Measurements from ENCODE around the gene BACH2.

The BACH2 gene

GRCh38 chr6:90251295-90251992 lies 45.2 kb downstream of the BACH2 start:
- DNase-seq (ENCODE audit: insufficient read length) (no peak), FAIRE-seq (no peak)
- no peak for TF ChIP-seq TAF1 (IDR thresholded peaks at IDR 0.05; ENCODE audit: borderline replicate concordance, low read depth, low read length)
- no peak for TF ChIP-seq POLR2A (IDR thresholded peaks at IDR 0.05; ENCODE audit: low read depth, low read length)
- TF ChIP-seq POLR2AphosphoS5 (IDR thresholded peaks at IDR 0.05; ENCODE audit: low read depth, low read length) = no peak

- TF ChIP-seq POLR2A (IDR thresholded peaks at IDR 0.05; ENCODE audit: low read depth, low read length) (no peak), TAF1 (IDR thresholded peaks at IDR 0.05; ENCODE audit: borderline replicate concordance, low read depth, low read length) (no peak), POLR2AphosphoS5 (IDR thresholded peaks at IDR 0.05; ENCODE audit: low read depth, low read length) (no peak)
- DNase-seq (ENCODE audit: insufficient read length) (no peak), FAIRE-seq (no peak)
These were observed 46.2 kb downstream of the BACH2 start for GRCh38 chr6:90250405-90250804.

GRCh38 chr6:90249458-90249857 lies 47.2 kb downstream of the BACH2 start:
- no peak for DNase-seq (ENCODE audit: insufficient read length)
- TF ChIP-seq TAF1 (IDR thresholded peaks at IDR 0.05; ENCODE audit: borderline replicate concordance, low read depth, low read length) (no peak), POLR2A (IDR thresholded peaks at IDR 0.05; ENCODE audit: low read depth, low read length) (no peak), POLR2AphosphoS5 (IDR thresholded peaks at IDR 0.05; ENCODE audit: low read depth, low read length) (no peak)
- FAIRE-seq = no peak

- TF ChIP-seq POLR2A (IDR thresholded peaks at IDR 0.05; ENCODE audit: low read depth, low read length) (no peak), POLR2AphosphoS5 (IDR thresholded peaks at IDR 0.05; ENCODE audit: low read depth, low read length) (no peak), TAF1 (IDR thresholded peaks at IDR 0.05; ENCODE audit: borderline replicate concordance, low read depth, low read length) (no peak)
- DNase-seq (ENCODE audit: insufficient read length) (no peak), FAIRE-seq (no peak)
These were observed 47.6 kb downstream of the BACH2 start for GRCh38 chr6:90249034-90249433.

- no peak for FAIRE-seq
- DNase-seq (ENCODE audit: insufficient read length) = no peak
- TF ChIP-seq POLR2A (IDR thresholded peaks at IDR 0.05; ENCODE audit: low read depth, low read length) (no peak), POLR2AphosphoS5 (IDR thresholded peaks at IDR 0.05; ENCODE audit: low read depth, low read length) (no peak), TAF1 (IDR thresholded peaks at IDR 0.05; ENCODE audit: borderline replicate concordance, low read depth, low read length) (no peak)
These were observed 49.4 kb downstream of the BACH2 start for GRCh38 chr6:90247262-90247661.

GRCh38 chr6:90241229-90241880 lies 55.3 kb downstream of the BACH2 start:
- TF ChIP-seq POLR2AphosphoS5 (IDR thresholded peaks at IDR 0.05; ENCODE audit: low read depth, low read length) (no peak), POLR2A (IDR thresholded peaks at IDR 0.05; ENCODE audit: low read depth, low read length) (no peak), TAF1 (IDR thresholded peaks at IDR 0.05; ENCODE audit: borderline replicate concordance, low read depth, low read length) (no peak)
- DNase-seq (ENCODE audit: insufficient read length) (no peak), FAIRE-seq (no peak)

GRCh38 chr6:90238496-90239266 lies 58.0 kb downstream of the BACH2 start:
- TF ChIP-seq POLR2AphosphoS5 (IDR thresholded peaks at IDR 0.05; ENCODE audit: low read depth, low read length) (no peak), TAF1 (IDR thresholded peaks at IDR 0.05; ENCODE audit: borderline replicate concordance, low read depth, low read length) (no peak), POLR2A (IDR thresholded peaks at IDR 0.05; ENCODE audit: low read depth, low read length) (no peak)
- DNase-seq (ENCODE audit: insufficient read length) (no peak), FAIRE-seq (no peak)

- no peak for DNase-seq (ENCODE audit: insufficient read length)
- no peak for FAIRE-seq
- TF ChIP-seq POLR2AphosphoS5 (IDR thresholded peaks at IDR 0.05; ENCODE audit: low read depth, low read length) = no peak
- no peak for TF ChIP-seq TAF1 (IDR thresholded peaks at IDR 0.05; ENCODE audit: borderline replicate concordance, low read depth, low read length)
- no peak for TF ChIP-seq POLR2A (IDR thresholded peaks at IDR 0.05; ENCODE audit: low read depth, low read length)
These were observed 59.2 kb downstream of the BACH2 start for GRCh38 chr6:90237350-90237990.

- TF ChIP-seq TAF1 (IDR thresholded peaks at IDR 0.05; ENCODE audit: borderline replicate concordance, low read depth, low read length) (no peak), POLR2AphosphoS5 (IDR thresholded peaks at IDR 0.05; ENCODE audit: low read depth, low read length) (no peak), POLR2A (IDR thresholded peaks at IDR 0.05; ENCODE audit: low read depth, low read length) (no peak)
- FAIRE-seq (no peak), DNase-seq (ENCODE audit: insufficient read length) (no peak)
These were observed 62.6 kb downstream of the BACH2 start for GRCh38 chr6:90233994-90234393.

- DNase-seq (ENCODE audit: insufficient read length) = no peak
- no peak for FAIRE-seq
- TF ChIP-seq POLR2A (IDR thresholded peaks at IDR 0.05; ENCODE audit: low read depth, low read length) = no peak
- no peak for TF ChIP-seq TAF1 (IDR thresholded peaks at IDR 0.05; ENCODE audit: borderline replicate concordance, low read depth, low read length)
- TF ChIP-seq POLR2AphosphoS5 (IDR thresholded peaks at IDR 0.05; ENCODE audit: low read depth, low read length) = no peak
These were observed 63.4 kb downstream of the BACH2 start for GRCh38 chr6:90233213-90233612.

- DNase-seq (ENCODE audit: insufficient read length) (no peak), FAIRE-seq (no peak)
- TF ChIP-seq TAF1 (IDR thresholded peaks at IDR 0.05; ENCODE audit: borderline replicate concordance, low read depth, low read length) (no peak), POLR2A (IDR thresholded peaks at IDR 0.05; ENCODE audit: low read depth, low read length) (no peak), POLR2AphosphoS5 (IDR thresholded peaks at IDR 0.05; ENCODE audit: low read depth, low read length) (no peak)
These were observed 64.8 kb downstream of the BACH2 start for GRCh38 chr6:90231798-90232197.

All from GM12892 (cell line).